AG08395 (cell line): ENCODE results near the gene SHROOM4.

ENCODE experiments used
- DNase-seq: peaks from one replicate; pipeline ENCODE4 v3.0.0; 2012; ENCODE audit warnings: mixed read lengths, low spot score

The SHROOM4 gene

DNA sequence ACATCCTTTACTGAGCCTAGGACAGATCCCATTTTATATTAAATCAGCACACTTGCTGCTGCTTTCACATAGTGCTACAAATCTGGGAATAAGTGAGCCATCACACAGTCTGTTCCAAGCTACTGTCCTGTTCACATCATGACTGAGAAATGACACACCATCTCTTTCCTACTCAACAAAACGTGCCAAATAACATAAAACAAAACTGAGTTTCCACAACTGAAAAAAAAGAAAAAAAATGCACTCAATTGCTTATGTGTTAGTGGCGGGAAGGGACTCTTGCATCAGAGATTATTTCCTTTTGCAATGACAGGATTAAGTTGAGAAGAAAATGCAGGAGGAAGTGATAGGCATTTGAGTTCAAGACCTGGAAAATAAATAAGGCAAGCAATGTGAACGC lies 109.0 kb downstream of the SHROOM4 start:
- peak; percentile 18 for DNase-seq

DNA sequence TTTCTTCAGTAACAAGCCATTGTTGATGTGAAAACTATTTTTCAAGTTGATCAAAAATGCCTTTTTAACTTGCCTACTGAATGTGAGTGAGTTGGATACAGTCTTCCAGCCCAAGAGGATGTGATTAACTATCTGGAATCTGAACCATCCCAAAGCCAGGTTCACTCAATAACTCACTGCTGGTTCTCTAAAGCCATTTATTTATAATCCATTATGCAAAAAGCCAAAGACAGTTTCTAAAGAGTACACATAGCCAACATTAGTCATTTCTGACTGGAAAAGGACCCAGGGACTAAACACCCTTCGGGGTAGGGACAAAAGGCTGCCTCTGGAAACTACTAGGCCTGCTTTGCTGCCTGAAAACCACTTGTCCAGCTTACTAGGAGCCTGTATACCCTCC lies 109.6 kb downstream of the SHROOM4 start:
- peak; percentile 13 for DNase-seq

DNA sequence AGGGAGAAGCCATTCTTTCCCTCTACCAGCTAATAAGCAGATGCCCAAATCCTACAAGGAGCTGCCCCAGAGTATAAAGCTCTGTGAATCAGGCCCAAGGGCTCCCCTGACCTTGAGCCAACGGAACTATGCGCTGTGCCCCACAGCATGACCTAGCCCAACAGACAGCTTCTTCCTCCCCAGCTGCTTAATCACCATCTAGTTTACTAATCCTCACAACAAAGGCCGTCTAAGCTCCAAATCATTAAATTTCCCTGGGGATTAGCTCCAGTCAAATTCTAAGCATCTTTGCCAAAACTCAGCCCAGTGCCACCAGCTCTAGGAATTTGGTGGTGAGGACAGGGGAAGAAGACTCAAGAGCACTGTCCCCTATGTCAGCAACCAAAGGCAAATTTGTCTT lies 113.1 kb downstream of the SHROOM4 start:
- DNase-seq = no peak

DNA sequence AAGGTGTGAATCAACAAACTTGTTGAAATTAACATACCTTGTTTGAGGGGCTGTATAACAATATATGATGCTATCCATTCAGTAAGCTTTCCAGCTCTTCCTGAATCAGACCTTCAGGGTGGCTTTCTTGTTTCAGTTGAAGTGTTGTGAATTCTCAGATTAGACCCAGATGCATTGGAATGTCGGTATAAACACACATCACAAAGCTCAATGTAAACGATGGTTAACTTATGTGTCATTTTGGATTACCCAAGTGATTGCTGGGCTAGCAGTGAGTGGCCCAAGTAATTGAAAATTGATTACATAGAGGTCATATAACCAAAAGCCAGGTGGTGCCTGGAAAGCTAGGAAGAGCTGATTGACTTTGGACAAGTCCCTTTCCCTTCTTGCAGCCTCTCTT lies 115.0 kb downstream of the SHROOM4 start:
- no peak for DNase-seq

DNA sequence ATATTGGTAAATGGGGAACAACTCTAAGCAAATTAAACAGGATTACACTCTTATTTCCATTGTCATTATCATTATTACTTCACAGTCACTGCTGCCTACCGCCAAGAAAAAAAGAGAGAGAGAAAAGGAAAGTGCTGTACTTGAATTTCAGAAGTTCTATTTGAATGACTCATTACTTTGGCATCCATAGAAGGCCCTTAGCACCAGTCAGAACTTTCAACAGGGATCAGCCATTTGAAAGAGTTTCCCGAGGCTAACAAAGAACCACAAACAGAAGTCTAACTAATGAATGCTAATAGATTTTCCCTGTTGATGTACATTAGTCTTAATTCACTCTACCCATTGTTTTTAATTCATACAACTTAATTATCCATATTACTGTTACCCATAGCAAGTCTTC lies 116.3 kb downstream of the SHROOM4 start:
- DNase-seq = peak; percentile 70

DNA sequence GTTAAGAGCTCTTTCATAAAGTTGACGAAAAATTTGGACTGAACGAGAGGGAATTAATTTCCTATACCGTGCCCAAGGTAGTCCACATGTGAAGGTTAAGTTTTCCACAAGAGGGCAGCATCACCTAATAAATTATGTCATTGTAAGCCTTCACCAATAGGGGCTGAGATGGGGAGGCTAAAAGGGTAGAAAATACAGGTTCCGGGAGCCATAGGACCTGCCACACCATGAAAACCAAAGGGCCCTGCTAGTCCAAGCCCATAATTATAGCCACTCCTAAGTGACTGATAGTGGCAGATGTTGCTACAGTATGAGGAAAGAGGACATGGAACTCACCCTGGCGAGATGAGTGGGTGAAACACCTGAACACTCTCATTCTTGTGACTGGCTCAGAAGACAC lies 122.2 kb downstream of the SHROOM4 start:
- DNase-seq = peak; percentile 54

DNA sequence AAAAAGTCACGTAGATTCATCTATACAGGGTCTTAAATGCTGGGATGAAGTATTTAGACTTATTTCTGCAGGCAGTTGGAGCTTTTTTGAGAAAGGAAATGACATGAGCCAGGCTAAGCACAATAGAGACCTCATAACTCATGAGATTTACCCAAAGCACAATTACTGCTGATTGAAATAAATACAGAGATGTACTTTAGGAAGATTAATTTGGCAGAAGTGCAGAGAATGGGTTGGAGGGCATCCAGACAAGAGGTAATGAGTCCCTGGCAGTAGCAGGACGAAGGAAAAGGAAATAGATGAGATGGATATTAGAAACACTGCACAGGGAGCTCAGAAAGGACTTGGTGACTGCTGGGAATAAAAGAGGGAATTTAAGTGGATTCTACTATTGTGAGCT lies 129.1 kb downstream of the SHROOM4 start:
- DNase-seq = no peak

DNA sequence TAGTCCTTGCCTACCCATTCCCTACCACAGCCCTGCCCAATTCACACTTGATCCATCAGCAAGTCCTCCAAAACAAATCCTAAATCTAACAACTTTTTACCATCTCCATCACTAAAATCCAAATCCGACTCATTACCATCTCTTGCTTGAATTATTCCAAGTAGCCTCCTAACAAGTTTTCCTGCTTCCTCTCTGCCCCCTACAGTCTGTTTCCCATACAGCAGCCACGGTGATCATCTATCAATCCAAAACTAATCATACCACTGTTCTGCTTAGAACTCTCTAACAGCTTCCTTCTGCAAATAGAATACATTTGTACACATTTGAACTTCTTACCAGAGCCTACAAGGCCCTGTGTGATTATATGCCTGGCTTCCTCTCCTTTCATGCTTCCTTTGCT lies 133.0 kb downstream of the SHROOM4 start:
- DNase-seq = no peak

DNA sequence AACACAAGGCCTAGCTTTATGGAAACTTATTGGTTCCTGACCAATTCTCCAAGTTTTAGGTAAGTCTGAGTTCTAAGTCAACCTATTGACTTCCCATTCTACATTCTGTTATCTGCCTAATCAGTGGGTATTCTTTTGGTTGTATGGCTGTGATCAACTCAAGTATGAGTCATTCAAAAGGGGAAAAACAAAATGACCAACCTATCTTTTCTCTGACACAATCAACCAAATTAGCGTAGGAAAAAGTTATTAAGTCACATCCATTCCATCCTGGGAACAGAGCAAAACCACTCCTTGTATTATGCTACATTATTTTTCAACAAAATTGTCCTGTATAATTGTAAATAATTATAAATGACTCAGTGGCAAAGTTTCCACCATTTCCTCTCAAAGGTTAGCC lies 136.2 kb downstream of the SHROOM4 start:
- DNase-seq = no peak

DNA sequence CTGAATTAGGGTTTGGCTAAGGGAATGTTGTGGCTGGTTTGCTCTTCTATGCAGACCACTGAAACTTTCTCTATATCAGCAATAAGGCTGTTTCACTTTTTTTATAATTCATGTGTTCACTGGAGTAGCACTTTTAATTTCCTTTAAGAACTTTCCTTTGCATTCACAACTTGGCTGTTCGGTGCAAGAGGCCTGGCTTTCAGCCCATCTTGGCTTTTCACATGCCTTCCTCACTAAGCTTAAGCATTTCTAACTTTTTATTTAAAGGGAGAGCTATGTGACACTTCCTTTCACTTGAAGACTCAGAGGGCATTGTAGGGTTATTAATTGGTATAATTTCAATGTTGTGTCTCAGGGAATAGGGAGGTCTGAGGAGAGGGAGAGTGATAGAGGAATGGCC lies 142.3 kb downstream of the SHROOM4 start:
- DNase-seq = no peak

DNA sequence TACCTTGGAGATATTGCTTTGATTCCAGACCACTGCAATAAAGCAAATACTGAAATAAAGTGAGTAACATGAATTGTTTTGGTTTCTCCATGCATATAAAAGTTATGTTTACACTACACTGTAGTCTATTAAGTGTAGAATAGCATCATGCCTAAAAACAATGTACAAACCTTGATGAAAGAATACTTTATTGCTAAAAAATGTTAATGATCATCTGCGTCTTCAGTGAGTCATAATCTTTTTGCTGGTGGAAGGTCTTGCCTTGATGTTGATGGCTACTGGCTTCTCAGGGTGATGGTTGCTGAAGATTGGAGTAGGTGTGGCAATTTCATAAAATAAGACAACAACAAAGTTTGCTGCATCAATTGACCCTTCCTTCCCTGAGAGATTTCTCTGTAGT lies 145.1 kb downstream of the SHROOM4 start:
- no peak for DNase-seq

DNA sequence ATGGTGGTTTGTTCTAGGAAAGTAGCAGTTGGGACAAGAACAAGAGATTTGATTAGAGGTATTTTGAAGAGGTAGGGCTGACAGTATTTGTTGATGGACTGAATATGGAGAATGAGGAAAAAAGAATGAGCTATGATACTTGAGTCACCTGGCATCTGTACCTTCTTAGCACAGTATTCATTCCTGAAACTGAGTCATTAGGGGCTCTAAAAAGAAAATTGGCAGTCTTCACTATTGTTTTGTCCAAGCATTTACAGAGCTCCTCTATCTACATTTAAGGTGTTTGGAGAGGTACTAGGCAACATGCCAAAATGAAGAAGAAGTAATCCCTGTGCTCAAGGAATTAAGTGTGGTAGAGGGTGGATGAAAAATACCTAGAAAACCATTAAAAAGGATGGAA lies 165.8 kb downstream of the SHROOM4 start:
- DNase-seq = no peak

DNA sequence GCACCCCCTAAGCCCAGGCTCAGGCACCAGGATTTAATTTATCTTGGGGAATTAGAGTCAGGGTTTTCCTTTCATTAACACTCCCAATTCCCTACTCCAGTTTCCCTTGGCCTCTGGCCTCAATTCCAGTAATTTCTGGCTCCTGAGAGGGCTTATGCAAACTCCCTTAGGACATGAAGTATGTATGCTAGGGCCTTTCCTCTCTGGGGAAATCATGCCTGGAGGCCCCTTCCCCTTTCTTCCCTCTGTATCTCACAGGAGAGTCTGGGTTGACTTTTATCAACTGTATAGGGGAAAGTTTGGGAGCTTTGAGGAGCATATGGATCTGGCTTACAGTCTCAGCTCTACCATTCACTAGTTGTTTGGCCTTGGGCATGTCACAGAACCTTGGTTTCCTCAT lies 169.5 kb downstream of the SHROOM4 start:
- no peak for DNase-seq

DNA sequence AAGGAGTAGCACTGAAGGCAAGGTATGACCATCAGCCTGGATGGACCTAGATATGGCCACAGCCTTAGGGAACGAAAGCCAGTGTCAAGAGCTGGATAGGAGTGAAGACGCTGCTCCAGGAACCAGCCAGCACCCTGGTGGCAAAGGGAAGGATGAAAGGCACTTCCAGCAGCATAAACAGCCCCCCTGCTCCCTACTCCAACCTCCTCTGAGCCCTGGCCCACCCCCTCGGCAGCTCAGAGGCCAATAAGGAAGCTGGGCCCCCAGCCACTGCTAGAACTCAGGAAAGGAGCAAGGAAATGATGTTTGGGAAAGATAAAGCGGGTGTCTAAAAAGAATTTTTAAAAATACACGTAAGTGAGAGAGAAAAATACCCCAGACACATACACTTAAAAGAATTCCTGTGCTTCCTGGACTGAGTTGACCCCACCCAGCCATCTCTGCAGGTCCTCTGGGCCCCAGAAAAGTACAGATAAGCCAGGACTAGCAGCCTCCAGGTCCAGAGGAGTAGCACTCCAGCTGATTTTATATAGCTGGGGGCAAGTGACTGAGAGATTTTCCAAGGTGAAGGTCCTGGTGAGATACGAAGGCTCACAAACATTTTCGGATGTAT lies 170.4 kb downstream of the SHROOM4 start:
- DNase-seq = no peak

DNA sequence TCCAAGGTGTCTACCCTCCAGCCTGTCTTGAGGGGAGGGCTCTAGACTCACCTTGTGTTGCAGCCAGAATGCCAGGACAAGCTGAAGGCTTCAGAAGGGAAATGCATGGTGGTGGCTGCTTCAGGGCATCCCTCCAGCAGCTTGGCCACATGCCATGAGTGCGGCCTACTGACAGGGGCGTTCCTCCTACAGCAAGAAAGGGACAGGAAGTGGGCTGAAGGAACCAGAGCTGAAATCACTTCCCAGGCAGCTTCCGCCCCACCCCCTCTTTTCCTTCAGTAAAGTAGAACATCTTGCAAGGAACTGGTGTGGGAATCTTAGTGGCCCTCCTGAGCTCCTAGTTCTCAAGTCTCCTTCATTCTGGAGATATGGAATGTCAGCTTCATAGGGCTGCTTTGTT lies 175.9 kb downstream of the SHROOM4 start:
- DNase-seq = no peak

DNA sequence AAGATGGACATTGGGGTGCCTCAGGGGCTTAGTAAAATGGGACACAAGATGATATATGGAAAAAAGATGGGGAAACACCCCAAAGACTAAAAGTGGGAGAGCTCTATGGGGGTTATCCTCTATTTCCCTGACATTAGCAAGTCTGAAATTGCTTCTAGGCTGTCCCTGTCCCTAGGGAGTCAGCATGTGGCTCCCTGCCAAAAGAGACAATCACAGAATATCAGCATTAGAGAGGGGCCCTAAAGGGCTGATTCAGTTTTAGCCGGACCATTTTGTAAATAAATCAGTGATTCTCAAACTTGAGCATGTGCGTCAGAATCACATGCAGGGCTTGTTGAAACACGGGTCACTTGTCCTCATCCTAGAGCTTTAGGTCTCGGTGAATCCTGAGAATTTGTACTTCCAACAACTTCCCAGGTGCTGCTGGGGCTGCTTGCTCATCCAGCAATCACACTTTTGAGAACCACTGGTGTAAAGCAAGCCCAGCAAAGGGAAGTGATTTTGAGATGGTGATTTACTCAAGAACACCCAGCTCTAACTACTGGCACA lies 178.1 kb downstream of the SHROOM4 start:
- DNase-seq = no peak

DNA sequence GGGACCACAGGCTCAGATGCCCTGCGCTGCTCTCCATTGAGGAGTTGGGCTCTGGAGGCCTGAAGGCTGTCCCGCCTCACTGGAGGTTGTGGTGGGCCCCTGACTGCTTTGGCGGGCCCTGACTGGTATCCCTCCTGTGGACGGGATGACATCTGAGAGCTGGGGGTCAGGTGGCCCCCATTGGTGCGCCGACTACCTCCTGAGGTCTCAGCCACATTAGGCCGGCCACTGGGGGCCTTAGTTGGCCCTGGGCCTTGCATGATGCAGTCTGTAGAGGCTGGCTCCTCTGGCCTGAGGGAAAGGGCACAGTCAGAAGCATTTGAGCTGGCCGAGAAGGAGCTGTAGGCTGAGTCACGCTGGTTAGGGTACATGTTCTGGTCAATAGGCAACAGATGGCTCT lies 178.8 kb downstream of the SHROOM4 start:
- DNase-seq = no peak

DNA sequence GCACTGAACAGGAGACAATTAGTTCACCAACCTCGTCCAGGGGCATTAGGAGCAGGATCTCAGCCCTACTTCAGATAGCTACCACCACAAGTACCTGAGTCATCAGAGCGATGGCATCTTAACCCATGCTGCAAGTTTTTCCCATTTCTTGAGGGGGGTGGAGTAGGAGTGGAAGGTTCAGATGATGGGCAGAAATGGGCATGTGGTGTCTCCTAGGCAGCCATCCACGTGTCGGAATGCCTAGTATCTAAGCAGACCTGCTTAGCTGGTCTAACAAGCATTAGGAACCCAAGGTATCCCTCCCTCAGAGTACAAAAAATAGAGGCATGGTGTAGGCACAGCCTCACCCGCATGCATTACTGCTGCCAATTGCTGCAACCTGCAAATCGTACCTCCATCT lies 184.2 kb downstream of the SHROOM4 start:
- DNase-seq = no peak

DNA sequence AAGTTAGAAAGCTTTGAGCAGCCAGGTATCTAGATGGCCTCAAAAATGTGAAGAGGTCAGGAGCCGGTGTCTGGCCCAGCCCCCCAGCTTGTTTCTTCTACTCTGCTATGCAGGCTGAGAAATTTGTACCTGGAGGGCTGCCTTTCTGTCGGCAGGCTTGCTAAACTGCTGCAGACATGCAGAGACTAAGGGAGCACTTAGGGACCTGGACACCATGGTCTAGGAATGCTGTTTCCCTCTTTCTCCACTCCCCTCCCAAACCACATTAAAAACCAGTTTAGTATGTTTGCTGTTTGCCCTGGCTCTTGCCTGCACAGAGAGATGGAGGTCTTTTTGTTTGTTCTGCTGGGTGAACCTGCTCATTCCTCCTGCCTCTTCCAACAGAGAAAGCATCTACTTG lies 186.3 kb downstream of the SHROOM4 start:
- no peak for DNase-seq

DNA sequence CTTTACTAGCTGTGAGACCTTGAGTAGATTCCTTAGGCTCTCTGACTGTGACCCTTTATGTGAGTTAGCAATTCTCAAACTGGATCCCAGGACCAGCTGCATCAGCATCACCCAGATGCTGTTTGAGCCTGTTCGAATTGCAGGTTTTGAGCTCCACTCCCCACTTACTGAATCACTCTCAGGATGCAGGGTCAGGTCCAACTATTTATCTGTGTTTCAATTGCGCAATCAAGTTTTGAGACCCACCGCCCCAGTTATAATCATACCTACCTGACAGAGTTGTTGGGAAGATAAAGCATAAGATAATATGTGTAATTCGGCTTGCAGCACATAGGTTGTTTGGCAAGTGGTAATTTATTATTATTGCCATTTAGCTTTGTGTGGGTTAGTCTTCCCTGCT lies 187.6 kb downstream of the SHROOM4 start:
- no peak for DNase-seq

DNA sequence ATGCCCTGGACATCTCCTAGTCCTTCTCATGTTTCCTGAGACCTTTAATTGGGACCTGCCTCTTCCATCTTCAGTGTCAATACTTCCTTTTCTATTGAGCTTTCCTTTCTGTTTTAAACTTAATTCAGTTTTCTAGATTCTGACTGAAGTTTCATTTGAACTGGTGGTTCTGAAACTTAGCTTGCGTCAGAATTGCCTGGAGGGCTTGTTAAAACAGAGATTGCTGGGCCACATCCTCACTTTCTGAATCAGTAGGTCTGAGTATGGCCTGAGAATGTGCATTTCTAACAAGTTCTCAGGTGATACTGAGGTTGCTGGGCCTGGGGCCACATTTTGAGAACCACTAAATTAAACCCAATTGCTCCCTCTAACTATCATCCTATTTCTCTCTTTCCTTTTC lies 191.2 kb downstream of the SHROOM4 start:
- DNase-seq = no peak

DNA sequence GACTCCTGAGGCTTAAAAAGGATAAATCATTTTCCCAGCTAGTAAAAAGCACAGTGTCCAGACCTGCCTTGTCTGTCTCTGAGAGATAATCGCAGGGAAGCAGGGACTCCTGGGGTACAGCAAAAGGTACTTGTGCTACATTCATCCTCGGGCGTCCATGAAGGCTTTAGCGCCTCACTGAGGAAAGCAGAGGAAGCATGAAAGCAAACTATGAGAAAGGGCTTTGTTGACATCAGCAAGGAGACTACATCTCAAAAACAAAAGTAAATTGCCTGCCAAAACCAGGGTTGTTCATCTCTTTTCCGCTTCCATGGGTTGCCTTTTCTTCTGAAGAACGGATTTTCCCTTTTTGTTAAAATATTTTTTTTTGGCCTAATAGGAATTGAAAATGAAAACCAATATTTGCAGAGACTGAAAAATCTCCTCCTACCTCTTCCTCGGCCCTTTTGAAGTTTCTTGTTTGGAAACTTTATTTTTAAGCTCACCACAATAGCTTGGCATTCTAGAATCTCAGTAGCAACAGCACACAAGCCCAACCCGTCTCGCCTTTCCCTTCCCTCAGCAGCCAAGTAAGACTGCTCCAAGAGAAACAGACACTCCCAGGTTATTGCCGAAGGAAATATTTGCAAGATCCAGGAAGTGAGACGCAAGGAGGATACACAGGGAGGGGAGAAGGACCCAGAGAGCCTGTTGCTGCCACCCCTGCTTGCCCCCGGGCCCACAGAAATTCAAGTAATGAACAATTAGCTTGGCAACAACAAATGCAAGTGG lies 195.0 kb downstream of the SHROOM4 start:
- DNase-seq = no peak

DNA sequence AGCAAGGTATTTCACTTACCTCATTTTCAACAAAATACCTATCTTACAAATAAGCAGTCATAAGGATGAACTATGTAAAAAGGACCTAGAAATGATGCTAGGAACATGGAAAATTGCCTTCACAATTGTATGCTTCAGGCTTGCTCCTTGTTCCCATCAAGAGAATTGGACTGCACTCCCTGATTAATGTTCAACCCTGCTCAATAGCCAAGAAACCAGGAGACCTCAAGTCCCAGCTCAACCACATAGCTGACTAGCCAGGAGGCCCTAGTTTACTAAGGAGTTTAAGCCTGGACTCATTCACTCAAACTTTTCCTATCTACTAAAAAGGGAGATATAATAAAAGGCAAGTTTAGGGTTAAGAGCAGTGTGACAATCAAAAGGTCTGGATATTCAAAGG lies 196.8 kb downstream of the SHROOM4 start:
- no peak for DNase-seq
